Posterior vena cava (tissue), 2 donors: ENCODE measurements around the gene REX1BD. TPM values are rescaled to one million over a fixed set of nuclear protein-coding genes. Genes with fewer than 3 reads are reported as not detected.
A peak's percentile ranks its signal among the peaks of the same experiment; 100 is the strongest.
"Not testable (repeated sequence)": the region's sequence is repeated elsewhere in the genome, so short reads cannot be mapped to it uniquely, and the experiment has no call there.

Experiments
- DNase-seq: peaks from one replicate; pipeline ENCODE4 v3.0.0-alpha.2; 2020; ENCODE audit warnings: low spot score
- intact Hi-C, 2 donors: fragments of 100-400 bp; cut with DNase I; formaldehyde crosslinking; loops; one replicate each; pipeline versions ENCODE4 v1.14.1 to v1.14.2; 2022 to 2023
- total RNA-seq, 2 donors: library from RNA; stranded (reverse); fragmentation: NEBNext Ultra II Directional; extraction: Animal tissue kit (Norgen Biotek cat#: 25700); gene quantifications; one replicate each; pipeline ENCODE4 v1.2.1, GENCODE V29; 2021
- donor health status: DM: yes; HTN: yes; CAD: no.
- donor health status: DM: yes; HTN: yes; CAD: no.

Gene REX1BD
- total RNA-seq, 2 donors from 2014 or later, result 38.0 to 48.1 TPM

- intact Hi-C loops, result no loop called here
- peak; percentile 100 for DNase-seq
These were observed 16.8 kb upstream of the REX1BD start, which contains the start of gene UBA52 for GRCh38 chr19:18571564-18572344. TSS of gene UBA52 (plus strand) at chr19:18571857. CDS start at chr19:18573301, 1,444 bp downstream.

- intact Hi-C loops, result no loop called here
- DNase-seq, result no peak
These were observed 13.8 kb upstream of the REX1BD start for GRCh38 chr19:18574691-18575291.

GRCh38 chr19:18576383-18576782 lies 12.2 kb upstream of the REX1BD start:
- DNase-seq, result no peak
- intact Hi-C loops, result no loop called here

- intact Hi-C loops, result no loop called here
- DNase-seq, result no peak
These were observed 11.2 kb upstream of the REX1BD start for GRCh38 chr19:18577365-18577914.

GRCh38 chr19:18580311-18580710 lies 8.3 kb upstream of the REX1BD start:
- no peak for DNase-seq
- intact Hi-C loops, result loop anchor here in 1 of 2 donors (10.0 kb wide), 1 partner anchor 136 kb away; no protein-coding TSS in a partner anchor

GRCh38 chr19:18586306-18586705 lies 2.3 kb upstream of the REX1BD start:
- DNase-seq, result no peak
- intact Hi-C loops, result loop anchor here in 1 of 2 donors (10.0 kb wide), 1 partner anchor 142 kb away; no protein-coding TSS in a partner anchor

- intact Hi-C loops, result loop anchor here in 1 of 2 donors (10.0 kb wide), 1 partner anchor 143 kb away; no protein-coding TSS in a partner anchor
- DNase-seq, result no peak
These were observed 1.0 kb upstream of the REX1BD start for GRCh38 chr19:18587561-18587960.

GRCh38 chr19:18587962-18588610 lies 512 bp upstream of the REX1BD start:
- intact Hi-C loops, result loop anchor here in 1 of 2 donors (10.0 kb wide), 1 partner anchor 143 kb away; no protein-coding TSS in a partner anchor
- no peak for DNase-seq

GRCh38 chr19:18589380-18590272 lies 1.0 kb downstream of the REX1BD start:
- peak; percentile 94 for DNase-seq
- intact Hi-C loops, result loop anchor here (2.0 to 10.0 kb wide), 4 partner anchors 83 to 255 kb away; no protein-coding TSS in a partner anchor

- peak; percentile 90 for DNase-seq
- intact Hi-C loops, result loop anchor here (2.0 to 10.0 kb wide), 3 partner anchors 82 to 254 kb away; no protein-coding TSS in a partner anchor
These were observed 2.0 kb downstream of the REX1BD start for GRCh38 chr19:18590273-18591272.

- intact Hi-C loops, result loop anchor here (2.0 to 10.0 kb wide), 3 partner anchors 80 to 253 kb away; no protein-coding TSS in a partner anchor
- no peak for DNase-seq
These were observed 3.3 kb downstream of the REX1BD start for GRCh38 chr19:18591735-18592385.

- DNase-seq, result not testable (repeated sequence)
- intact Hi-C loops, result loop anchor here (5.0 to 10.0 kb wide), 2 partner anchors 80 to 252 kb away; no protein-coding TSS in a partner anchor
These were observed 4.1 kb downstream of the REX1BD start for GRCh38 chr19:18592732-18593131.

- no peak for DNase-seq
- intact Hi-C loops, result loop anchor here (5.0 to 10.0 kb wide), 2 partner anchors 79 to 251 kb away; no protein-coding TSS in a partner anchor
These were observed 4.9 kb downstream of the REX1BD start for GRCh38 chr19:18593367-18594095.

GRCh38 chr19:18594096-18594823 lies 5.7 kb downstream of the REX1BD start:
- intact Hi-C loops, result loop anchor here (5.0 to 10.0 kb wide), 2 partner anchors 78 to 251 kb away; no protein-coding TSS in a partner anchor
- peak; percentile 91 for DNase-seq

GRCh38 chr19:18594824-18595373 lies 6.3 kb downstream of the REX1BD start:
- no peak for DNase-seq
- intact Hi-C loops, result loop anchor here (5.0 to 10.0 kb wide), 2 partner anchors 77 to 250 kb away; no protein-coding TSS in a partner anchor
